Esophagus (tissue), 2 donors: ENCODE results near the gene NFIA. TPM values are rescaled to one million over a fixed set of nuclear protein-coding genes. Genes with fewer than 3 reads are reported as not detected.

Experiments used
- H3K27ac ChIP-seq, 2 donors: one replicate each; pipeline ENCODE4 v1.5.1; 2013; ENCODE audit warnings: low read depth in 2 of 2, mild to moderate bottlenecking in 2 of 2, inconsistent platforms in 1 of 2, low read length in 1 of 2, moderate library complexity in 1 of 2
- H3K27me3 ChIP-seq, 2 donors: one replicate each; pipeline ENCODE4 v1.6.1; 2013; ENCODE audit warnings: low read length in 2 of 2, control low read depth in 1 of 2, mild to moderate bottlenecking in 1 of 2; ENCODE audit not compliant: insufficient read depth in 2 of 2, control insufficient read depth in 1 of 2
- H3K36me3 ChIP-seq, 2 donors: one replicate each; pipeline ENCODE4 v1.6.1; 2013; ENCODE audit warnings: low read length in 1 of 2; ENCODE audit not compliant: control insufficient read depth in 2 of 2, insufficient read depth in 2 of 2
- H3K4me1 ChIP-seq, 2 donors: one replicate each; pipeline ENCODE4 v1.6.1; 2013; ENCODE audit warnings: low read length in 1 of 2; ENCODE audit not compliant: control insufficient read depth in 2 of 2, insufficient read depth in 2 of 2
- H3K4me3 ChIP-seq, 2 donors: one replicate each; pipeline ENCODE4 v1.5.1; 2013; ENCODE audit warnings: low read length in 2 of 2, mild to moderate bottlenecking in 2 of 2, low read depth in 1 of 2, moderate library complexity in 1 of 2
- H3K9me3 ChIP-seq, 2 donors: one replicate each; pipeline ENCODE4 v1.6.1; 2013; ENCODE audit warnings: mild to moderate bottlenecking in 2 of 2, low read depth in 1 of 2, low read length in 1 of 2, moderate library complexity in 1 of 2; ENCODE audit not compliant: control insufficient read depth in 2 of 2, insufficient read depth in 1 of 2
- WGBS, 2 donors: extraction: QIAGEN DNeasy Blood & Tissue Kit; methylation state at CpG; one replicate each; pipeline ENCODE4 v1.1.7; 2013; 5-methylcytosine and 5-hydroxymethylcytosine counted together
- polyA plus RNA-seq, 2 donors: library from polyadenylated mRNA; stranded (reverse); fragments of 200-250 nt; gene quantifications; one replicate each; pipeline ENCODE4 v1.2.3, GENCODE V29; 2013
- donor health status: healthy with polysubstance abuse.
- donor health status: Bipolar disorder and iron deficiency.

The NFIA gene
- polyA plus RNA-seq, 2 donors: 9.0 to 11.0 TPM

GRCh38 chr1:61156576-61157467, 74.5 kb downstream of the NFIA start:
- Histone ChIP-seq H3K36me3 (peaks cover 0 to 2% of the 10 kb centered on the region in 2 donors), H3K4me1 (no peaks in the 10 kb centered on the region), H3K9me3 (no peaks in the 10 kb centered on the region), H3K27me3 (no peaks in the 10 kb centered on the region), H3K4me3 (no peak overlapping the region), H3K27ac (peak overlapping the region in 1 of 2 donors; percentile 5)
- WGBS, 2 donors: 48 to 53% methylated on average over 4 of the region's 4 CpGs

DNA sequence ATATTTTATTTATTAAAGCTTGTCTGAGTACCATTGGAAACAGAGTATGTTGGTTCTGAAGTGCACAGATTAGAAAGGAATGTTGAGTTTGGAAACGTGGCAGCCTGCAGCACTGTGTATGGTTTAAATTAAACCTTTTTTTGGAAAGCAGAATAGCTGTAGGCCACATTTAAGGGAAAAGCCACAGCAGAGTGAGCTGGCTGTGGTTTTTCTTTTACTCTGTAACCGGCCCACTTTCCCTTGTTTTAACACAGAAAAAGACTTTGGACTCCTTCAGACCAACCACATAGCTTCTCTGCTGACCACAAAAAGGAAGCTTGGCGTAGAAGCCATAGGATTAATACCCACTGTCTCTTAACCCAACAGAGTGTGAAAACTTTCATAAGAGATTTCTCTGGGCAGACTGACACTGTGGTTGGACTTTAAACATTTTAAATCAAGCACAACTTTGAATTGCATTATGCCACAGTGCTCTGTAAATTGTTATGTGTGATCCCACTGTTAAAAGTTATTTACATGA, 75.2 kb downstream of the NFIA start:
- peaks cover 0 to 4% of the 10 kb centered on the region in 2 donors for H3K4me1 ChIP-seq
- H3K9me3 ChIP-seq: no peaks in the 10 kb centered on the region
- WGBS, 2 donors: 13 to 18% methylated on average over 3 of the region's 3 CpGs
- H3K36me3 ChIP-seq: peaks cover 0 to 2% of the 10 kb centered on the region in 2 donors
- peak overlapping the region; percentile 49 to 61 for H3K27ac ChIP-seq
- no peak overlapping the region for H3K4me3 ChIP-seq
- no peaks in the 10 kb centered on the region for H3K27me3 ChIP-seq

- no peak overlapping the region for H3K27ac ChIP-seq
These were observed 76.2 kb downstream of the NFIA start for GRCh38 chr1:61158591-61158990.

DNA sequence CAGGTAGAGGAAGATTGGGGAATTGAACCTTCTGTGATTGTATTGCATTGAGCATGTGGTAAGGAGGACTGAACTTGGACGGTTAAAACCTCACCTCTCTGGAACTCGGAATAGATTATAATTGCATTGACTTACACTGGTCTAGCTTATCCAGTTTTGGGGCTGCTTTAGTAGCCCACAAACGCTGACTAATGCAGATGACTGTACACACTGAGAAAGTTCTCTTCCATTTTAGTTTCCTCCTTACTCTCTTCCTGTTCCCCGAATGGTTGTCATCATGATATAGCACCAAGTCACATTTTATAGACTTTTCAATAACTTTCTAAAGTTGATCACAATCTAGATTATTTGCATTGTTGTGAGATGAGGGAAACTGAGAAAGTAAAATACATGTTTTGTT, 78.2 kb downstream of the NFIA start:
- Histone ChIP-seq H3K9me3 (no peaks in the 10 kb centered on the region), H3K4me3 (no peak overlapping the region), H3K4me1 (peaks cover 0 to 4% of the 10 kb centered on the region in 2 donors), H3K27me3 (no peaks in the 10 kb centered on the region), H3K27ac (peak overlapping the region; percentile 69 to 82), H3K36me3 (peaks cover 0 to 2% of the 10 kb centered on the region in 2 donors)
- 65 to 67% methylated on average over 4 of the region's 4 CpGs for WGBS, 2 donors

More at GRCh38 chr1:61158591-61158990, 76.2 kb downstream of the NFIA start:
- Histone ChIP-seq H3K36me3 (peaks cover 0 to 2% of the 10 kb centered on the region in 2 donors), H3K9me3 (no peaks in the 10 kb centered on the region), H3K4me3 (no peak overlapping the region), H3K4me1 (peaks cover 0 to 4% of the 10 kb centered on the region in 2 donors), H3K27me3 (no peaks in the 10 kb centered on the region)
- 46 to 54% methylated on average over 3 of the region's 3 CpGs for WGBS, 2 donors

DNA sequence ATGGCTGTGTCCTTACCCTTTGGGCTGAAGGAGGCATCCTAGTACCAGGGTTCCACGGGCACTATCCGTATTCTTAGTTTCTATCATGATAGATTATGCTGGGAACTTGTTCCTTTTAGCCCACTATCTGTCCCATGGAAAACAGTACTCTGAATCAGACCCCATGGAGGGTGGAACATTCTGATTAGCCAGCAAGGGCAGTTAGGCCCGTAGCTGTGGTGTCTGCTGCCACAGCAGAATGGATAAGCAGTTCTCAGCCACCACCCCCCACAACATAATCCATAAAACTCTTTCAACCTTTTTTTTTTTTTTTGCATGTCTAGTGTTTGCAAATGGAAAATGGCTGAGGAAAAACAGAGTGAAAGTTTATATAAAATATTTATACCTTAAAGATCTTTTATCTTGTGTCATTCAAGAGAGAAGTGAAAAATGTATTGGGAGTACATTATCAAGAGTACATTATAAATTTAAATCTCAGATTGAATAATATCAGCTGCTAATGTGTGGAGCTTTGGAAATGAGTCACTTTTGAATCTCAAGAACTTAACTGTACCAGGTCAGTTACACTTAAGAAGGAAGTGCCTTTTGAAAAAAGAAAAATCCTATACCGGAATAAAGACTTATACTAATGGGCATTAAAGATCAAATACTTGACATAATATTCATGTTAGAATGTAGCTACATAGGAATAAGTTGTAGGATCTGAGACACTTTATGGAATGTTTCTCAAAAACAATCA, 80.3 kb downstream of the NFIA start:
- H3K27me3 ChIP-seq: no peaks in the 10 kb centered on the region
- no peak overlapping the region for H3K4me3 ChIP-seq
- H3K9me3 ChIP-seq: no peaks in the 10 kb centered on the region
- H3K36me3 ChIP-seq: peaks cover 0 to 2% of the 10 kb centered on the region in 2 donors
- 78 to 79% methylated on average over 4 of the region's 4 CpGs for WGBS, 2 donors
- peak overlapping the region; percentile 10 to 64 for H3K27ac ChIP-seq
- peaks cover 0 to 4% of the 10 kb centered on the region in 2 donors for H3K4me1 ChIP-seq

DNA sequence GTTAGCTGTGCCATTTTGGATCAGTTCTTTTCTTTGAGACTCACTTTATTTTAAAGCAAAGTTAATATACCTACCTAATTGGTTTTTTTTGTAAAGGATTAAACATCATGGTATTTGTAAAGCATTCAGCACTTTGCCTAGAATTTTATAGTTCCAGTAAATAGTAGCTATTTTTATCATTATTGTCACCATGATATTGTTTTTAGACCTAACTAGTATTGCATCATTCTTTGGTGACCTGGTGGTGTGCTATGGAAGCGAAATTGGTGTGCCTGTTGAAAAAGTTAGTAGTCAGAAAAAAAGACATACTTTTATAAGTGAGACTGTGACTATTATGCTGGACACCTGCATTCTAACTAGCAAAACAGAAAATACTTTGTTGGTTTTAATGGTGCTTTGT, 81.0 kb downstream of the NFIA start:
- Histone ChIP-seq H3K27me3 (no peaks in the 10 kb centered on the region), H3K4me3 (no peak overlapping the region), H3K36me3 (peaks cover 0 to 2% of the 10 kb centered on the region in 2 donors), H3K9me3 (no peaks in the 10 kb centered on the region), H3K4me1 (peaks cover 0 to 4% of the 10 kb centered on the region in 2 donors), H3K27ac (no peak overlapping the region)
- WGBS, 2 donors: 92 to 93% methylated on average over 1 of the region's 1 CpG

DNA sequence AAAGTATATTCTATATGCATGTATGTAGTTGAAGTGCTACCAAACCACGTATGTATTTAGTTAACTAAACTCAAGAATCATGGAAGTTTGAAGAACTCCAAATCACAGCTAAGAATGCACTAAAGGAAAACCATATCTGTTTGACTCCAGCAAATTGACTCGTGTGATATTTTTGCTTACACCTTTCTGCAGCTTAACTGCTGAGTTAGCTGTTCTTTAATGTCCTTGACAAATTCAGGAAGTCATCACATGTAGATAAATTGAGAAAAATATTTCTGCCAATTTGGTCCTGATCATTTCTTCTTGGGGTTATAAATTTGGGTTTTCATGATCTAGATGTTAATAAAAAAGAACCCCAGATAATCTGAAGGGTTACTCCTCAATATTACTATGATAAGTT, 83.0 kb downstream of the NFIA start:
- Histone ChIP-seq H3K27me3 (no peaks in the 10 kb centered on the region), H3K27ac (no peak overlapping the region), H3K4me1 (peaks cover 4 to 9% of the 10 kb centered on the region in 2 donors), H3K4me3 (no peak overlapping the region), H3K36me3 (no peaks in the 10 kb centered on the region), H3K9me3 (no peaks in the 10 kb centered on the region)
- 80 to 86% methylated on average over 2 of the region's 2 CpGs for WGBS, 2 donors

DNA sequence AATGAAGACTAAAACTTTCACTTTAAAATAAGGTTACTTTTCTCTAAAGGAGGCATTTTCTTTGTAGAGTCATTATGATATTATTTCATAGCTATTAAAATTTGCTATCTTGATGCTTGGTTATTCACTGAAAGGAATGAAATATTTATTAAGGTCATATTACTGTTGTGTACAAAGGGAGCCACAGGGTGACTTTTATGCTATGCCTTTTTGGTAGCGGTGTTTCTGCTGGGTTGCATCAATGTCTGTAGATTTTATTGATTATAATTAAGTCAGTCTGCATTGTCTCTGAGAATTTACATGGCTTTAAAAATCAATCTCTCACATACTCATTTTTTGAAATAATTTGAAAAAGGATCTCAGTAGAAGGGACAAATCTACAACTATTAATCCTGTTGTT, 84.9 kb downstream of the NFIA start:
- Histone ChIP-seq H3K4me1 (peaks cover 4 to 7% of the 10 kb centered on the region in 2 donors), H3K27ac (no peak overlapping the region)
- 97 to 98% methylated on average over 1 of the region's 1 CpG for whole genome bisulfite sequencing, 2 donors

DNA sequence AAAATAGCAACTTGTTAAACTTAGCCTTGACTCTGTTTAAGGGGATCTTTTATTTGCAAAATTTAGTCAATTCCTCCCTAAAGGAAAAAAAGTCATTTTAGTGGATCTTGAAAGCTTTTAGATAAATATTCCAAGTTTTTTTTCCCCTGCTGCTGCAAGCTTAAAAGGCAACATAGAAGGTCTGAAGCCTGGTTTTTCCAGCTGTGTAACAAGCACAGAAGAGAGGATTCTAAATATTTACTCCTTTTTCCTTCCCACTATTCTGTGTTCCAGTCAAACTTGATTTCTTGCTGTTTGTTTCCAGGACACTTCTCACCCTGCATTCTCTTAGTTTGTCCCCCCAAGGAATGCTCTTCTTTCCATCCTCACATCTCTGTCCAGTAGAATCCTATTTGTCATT, 86.7 kb downstream of the NFIA start:
- Histone ChIP-seq H3K36me3 (no peaks in the 10 kb centered on the region), H3K27ac (no peak overlapping the region), H3K4me3 (no peak overlapping the region), H3K27me3 (no peaks in the 10 kb centered on the region), H3K4me1 (peaks cover 4% of the 10 kb centered on the region in 2 donors), H3K9me3 (no peaks in the 10 kb centered on the region)

More for the DNA sequence above, 84.9 kb downstream of the NFIA start:
- Histone ChIP-seq H3K36me3 (no peaks in the 10 kb centered on the region), H3K27me3 (no peaks in the 10 kb centered on the region), H3K9me3 (no peaks in the 10 kb centered on the region), H3K4me3 (no peak overlapping the region)
